Measurements from ENCODE around the gene CIAO3.

The CIAO3 gene

GRCh38 chr16:722835-723633 is 17.8 kb downstream of the CIAO3 start:
- no peak overlapping the region for H3K4me3 ChIP-seq (ENCODE audit: low read length)
- no peak for TF ChIP-seq ZNF274 (IDR thresholded peaks at IDR 0.05; ENCODE audit: low read depth, low read length)

GRCh38 chr16:721765-722540 is 18.8 kb downstream of the CIAO3 start:
- peak overlapping the region; percentile 66; the same call in 1 of the 2 replicates for H3K4me3 ChIP-seq (ENCODE audit: low read length)
- TF ChIP-seq ZNF274 (IDR thresholded peaks at IDR 0.05; ENCODE audit: low read depth, low read length): no peak

GRCh38 chr16:720990-721764 is 19.6 kb downstream of the CIAO3 start, which contains the start of gene ANTKMT:
Gene ANTKMT, plus strand, starts transcription at chr16:721146. Its CDS starts 129 bp downstream, at chr16:721275.
- no peak for TF ChIP-seq ZNF274 (IDR thresholded peaks at IDR 0.05; ENCODE audit: low read depth, low read length)

GRCh38 chr16:720447-720989 is 20.3 kb downstream of the CIAO3 start:
- peak overlapping the region; percentile 66 for H3K4me3 ChIP-seq (ENCODE audit: low read length)
- TF ChIP-seq ZNF274 (IDR thresholded peaks at IDR 0.05; ENCODE audit: low read depth, low read length): no peak

More at GRCh38 chr16:720990-721764, 19.6 kb downstream of the CIAO3 start, which contains the start of gene ANTKMT:
- H3K4me3 ChIP-seq (ENCODE audit: low read length): peak within 1 kb of the TSS; percentile 66

- H3K4me3 ChIP-seq (ENCODE audit: low read length): peak overlapping the region; percentile 66
- no peak for TF ChIP-seq ZNF274 (IDR thresholded peaks at IDR 0.05; ENCODE audit: low read depth, low read length)
These were observed 20.9 kb downstream of the CIAO3 start for GRCh38 chr16:719815-720446.

- no peak overlapping the region for H3K4me3 ChIP-seq (ENCODE audit: low read length)
- no peak for TF ChIP-seq ZNF274 (IDR thresholded peaks at IDR 0.05; ENCODE audit: low read depth, low read length)
These were observed 21.9 kb downstream of the CIAO3 start for GRCh38 chr16:718922-719321.

GRCh38 chr16:718389-718788 is 22.4 kb downstream of the CIAO3 start:
- no peak overlapping the region for H3K4me3 ChIP-seq (ENCODE audit: low read length)
- no peak for TF ChIP-seq ZNF274 (IDR thresholded peaks at IDR 0.05; ENCODE audit: low read depth, low read length)

GRCh38 chr16:717450-718245 is 23.1 kb downstream of the CIAO3 start:
- no peak overlapping the region for H3K4me3 ChIP-seq (ENCODE audit: low read length)
- no peak for TF ChIP-seq ZNF274 (IDR thresholded peaks at IDR 0.05; ENCODE audit: low read depth, low read length)

GRCh38 chr16:716768-717325 is 23.9 kb downstream of the CIAO3 start:
- no peak overlapping the region for H3K4me3 ChIP-seq (ENCODE audit: low read length)
- no peak for TF ChIP-seq ZNF274 (IDR thresholded peaks at IDR 0.05; ENCODE audit: low read depth, low read length)

GRCh38 chr16:716200-716568 is 24.6 kb downstream of the CIAO3 start:
- no peak for TF ChIP-seq ZNF274 (IDR thresholded peaks at IDR 0.05; ENCODE audit: low read depth, low read length)
- no peak overlapping the region for H3K4me3 ChIP-seq (ENCODE audit: low read length)

- peak overlapping the region; percentile 43; the same call in 1 of the 2 replicates for H3K4me3 ChIP-seq (ENCODE audit: low read length)
- no peak for TF ChIP-seq ZNF274 (IDR thresholded peaks at IDR 0.05; ENCODE audit: low read depth, low read length)
These were observed 25.2 kb downstream of the CIAO3 start for GRCh38 chr16:715477-716199.

Measured in GM08714 (cell line).